Measurements from ENCODE around the gene FAM219B.
"Not testable (repeated sequence)": the region's sequence is repeated elsewhere in the genome, so short reads cannot be mapped to it uniquely, and the experiment has no call there.

FAM219B gene

GRCh38 chr15:74892313-74892712 lies 14.3 kb downstream of the FAM219B start:
- ATAC-seq = no peak
- Mint-ChIP-seq H3K36me3 (peaks cover 18% of the 10 kb centered on the region), H3K9me3 (no peaks in the 10 kb centered on the region), H3K4me1 (peaks cover 36% of the 10 kb centered on the region), H3K27me3 (no peaks in the 10 kb centered on the region), H3K4me3 (no peak overlapping the region), H3K27ac (no peak overlapping the region)

GRCh38 chr15:74891469-74891868 lies 15.2 kb downstream of the FAM219B start:
- peaks cover 36% of the 10 kb centered on the region for H3K4me1 Mint-ChIP-seq
- no peak overlapping the region for H3K27ac Mint-ChIP-seq
- no peak overlapping the region for H3K4me3 Mint-ChIP-seq
- H3K36me3 Mint-ChIP-seq = peaks cover 18% of the 10 kb centered on the region
- H3K9me3 Mint-ChIP-seq = no peaks in the 10 kb centered on the region
- H3K27me3 Mint-ChIP-seq = no peaks in the 10 kb centered on the region
- no peak for ATAC-seq

GRCh38 chr15:74890665-74890960 lies 16.0 kb downstream of the FAM219B start:
- Mint-ChIP-seq H3K27ac (peak overlapping the region; percentile 91), H3K9me3 (no peaks in the 10 kb centered on the region), H3K27me3 (no peaks in the 10 kb centered on the region), H3K4me1 (peaks cover 36% of the 10 kb centered on the region), H3K36me3 (peaks cover 18% of the 10 kb centered on the region), H3K4me3 (peak overlapping the region; percentile 88)
- ATAC-seq = no peak

- peaks cover 36% of the 10 kb centered on the region for H3K4me1 Mint-ChIP-seq
- no peaks in the 10 kb centered on the region for H3K27me3 Mint-ChIP-seq
- peak within 1 kb of the TSS; percentile 88 for H3K4me3 Mint-ChIP-seq
- H3K36me3 Mint-ChIP-seq = peaks cover 18% of the 10 kb centered on the region
- peak within 1 kb of the TSS; percentile 91 for H3K27ac Mint-ChIP-seq
- ATAC-seq = peak; percentile 99
- H3K9me3 Mint-ChIP-seq = no peaks in the 10 kb centered on the region
These were observed 16.6 kb downstream of the FAM219B start, which contains the start of gene MPI for GRCh38 chr15:74889883-74890664. Gene MPI, plus strand, starts transcription at chr15:74890042. Its CDS starts 32 bp downstream, at chr15:74890074.

GRCh38 chr15:74889390-74889882 lies 17.2 kb downstream of the FAM219B start:
- peak overlapping the region; percentile 88 for H3K4me3 Mint-ChIP-seq
- H3K36me3 Mint-ChIP-seq = peaks cover 18% of the 10 kb centered on the region
- no peak for ATAC-seq
- H3K9me3 Mint-ChIP-seq = no peaks in the 10 kb centered on the region
- no peaks in the 10 kb centered on the region for H3K27me3 Mint-ChIP-seq
- peaks cover 39% of the 10 kb centered on the region for H3K4me1 Mint-ChIP-seq
- H3K27ac Mint-ChIP-seq = peak overlapping the region; percentile 91

- peaks cover 15% of the 10 kb centered on the region for H3K36me3 Mint-ChIP-seq
- H3K27ac Mint-ChIP-seq = no peak overlapping the region
- H3K4me3 Mint-ChIP-seq = no peak overlapping the region
- ATAC-seq = no peak
- H3K4me1 Mint-ChIP-seq = peaks cover 43% of the 10 kb centered on the region
- H3K27me3 Mint-ChIP-seq = no peaks in the 10 kb centered on the region
- H3K9me3 Mint-ChIP-seq = no peaks in the 10 kb centered on the region
These were observed 17.9 kb downstream of the FAM219B start for GRCh38 chr15:74888716-74889115.

- peaks cover 33% of the 10 kb centered on the region for H3K4me1 Mint-ChIP-seq
- H3K4me3 Mint-ChIP-seq, ATAC-seq, H3K36me3 Mint-ChIP-seq, H3K9me3 Mint-ChIP-seq, H3K27me3 Mint-ChIP-seq, H3K27ac Mint-ChIP-seq: not testable (repeated sequence)
These were observed 19.0 kb downstream of the FAM219B start for GRCh38 chr15:74887537-74888193.

GRCh38 chr15:74885461-74885860 lies 21.2 kb downstream of the FAM219B start:
- Mint-ChIP-seq H3K9me3 (peaks cover 5% of the 10 kb centered on the region), H3K27me3 (no peaks in the 10 kb centered on the region), H3K27ac (no peak overlapping the region), H3K36me3 (no peaks in the 10 kb centered on the region), H3K4me1 (peaks cover 25% of the 10 kb centered on the region), H3K4me3 (no peak overlapping the region)
- no peak for ATAC-seq

GRCh38 chr15:74884428-74885223 lies 22.0 kb downstream of the FAM219B start:
- Mint-ChIP-seq H3K4me3 (no peak overlapping the region), H3K9me3 (peaks cover 5% of the 10 kb centered on the region), H3K4me1 (peaks cover 17% of the 10 kb centered on the region), H3K36me3 (no peaks in the 10 kb centered on the region), H3K27me3 (no peaks in the 10 kb centered on the region), H3K27ac (no peak overlapping the region)
- ATAC-seq = no peak

- peaks cover 5% of the 10 kb centered on the region for H3K9me3 Mint-ChIP-seq
- H3K36me3 Mint-ChIP-seq = no peaks in the 10 kb centered on the region
- no peak overlapping the region for H3K27ac Mint-ChIP-seq
- H3K4me3 Mint-ChIP-seq = no peak overlapping the region
- H3K27me3 Mint-ChIP-seq = no peaks in the 10 kb centered on the region
- no peak for ATAC-seq
- H3K4me1 Mint-ChIP-seq = peaks cover 11% of the 10 kb centered on the region
These were observed 24.1 kb downstream of the FAM219B start for GRCh38 chr15:74882528-74882927.

GRCh38 chr15:74878273-74878672 lies 28.4 kb downstream of the FAM219B start:
- Mint-ChIP-seq H3K9me3 (peaks cover 5% of the 10 kb centered on the region), H3K4me3 (no peak overlapping the region), H3K27ac (no peak overlapping the region), H3K4me1 (peaks cover 10% of the 10 kb centered on the region), H3K27me3 (no peaks in the 10 kb centered on the region), H3K36me3 (no peaks in the 10 kb centered on the region)
- ATAC-seq = no peak

GRCh38 chr15:74873756-74874424 lies 32.8 kb downstream of the FAM219B start:
- H3K4me3 Mint-ChIP-seq = peak overlapping the region; percentile 99
- peak overlapping the region; percentile 98 for H3K27ac Mint-ChIP-seq
- no peaks in the 10 kb centered on the region for H3K9me3 Mint-ChIP-seq
- H3K27me3 Mint-ChIP-seq = no peaks in the 10 kb centered on the region
- H3K4me1 Mint-ChIP-seq = peaks cover 44% of the 10 kb centered on the region
- peaks cover 22% of the 10 kb centered on the region for H3K36me3 Mint-ChIP-seq
- ATAC-seq = no peak

- peaks cover 25% of the 10 kb centered on the region for H3K36me3 Mint-ChIP-seq
- H3K9me3 Mint-ChIP-seq = no peaks in the 10 kb centered on the region
- no peaks in the 10 kb centered on the region for H3K27me3 Mint-ChIP-seq
- peak within 1 kb of the TSS; percentile 99 for H3K4me3 Mint-ChIP-seq
- H3K27ac Mint-ChIP-seq = peak within 1 kb of the TSS; percentile 98
- peaks cover 49% of the 10 kb centered on the region for H3K4me1 Mint-ChIP-seq
- ATAC-seq = peak; percentile 93
These were observed 33.5 kb downstream of the FAM219B start, which contains the start of gene SCAMP2 for GRCh38 chr15:74873036-74873755. Gene SCAMP2, minus strand, starts transcription at chr15:74873365. Its CDS starts 110 bp downstream, at chr15:74873255.

GRCh38 chr15:74872702-74873035 lies 34.0 kb downstream of the FAM219B start:
- Mint-ChIP-seq H3K4me1 (peaks cover 55% of the 10 kb centered on the region), H3K4me3 (peak overlapping the region; percentile 99), H3K27ac (peak overlapping the region; percentile 98), H3K27me3 (no peaks in the 10 kb centered on the region), H3K36me3 (peaks cover 31% of the 10 kb centered on the region), H3K9me3 (no peaks in the 10 kb centered on the region)
- ATAC-seq = no peak
